Cardiac fibroblast (primary cell): Measurements from ENCODE around the gene NAT16.

Experiments
- DNase-seq, 2 donors: peaks; one replicate each; pipeline versions ENCODE4 v3.0.0 to v3.0.0-alpha.2; 2010; ENCODE audit warnings: low read depth in 2 of 2
- H3K4me3 ChIP-seq, 2 donors: replicated peaks in 1 of 2; 1 replicate in 1 of 2; 2 replicates in 1 of 2; pipeline ENCODE4 v1.5.1; 2011; ENCODE audit warnings: low read depth in 2 of 2, low read length in 2 of 2, mild to moderate bottlenecking in 2 of 2, moderate library complexity in 1 of 2
- TF ChIP-seq, protein P1 (sequence below): IDR thresholded peaks from one replicate; pipeline ENCODE4 v1.5.1; 2011; ENCODE audit warnings: low read depth, mild to moderate bottlenecking, low read length, inconsistent platforms

Gene NAT16

DNA sequence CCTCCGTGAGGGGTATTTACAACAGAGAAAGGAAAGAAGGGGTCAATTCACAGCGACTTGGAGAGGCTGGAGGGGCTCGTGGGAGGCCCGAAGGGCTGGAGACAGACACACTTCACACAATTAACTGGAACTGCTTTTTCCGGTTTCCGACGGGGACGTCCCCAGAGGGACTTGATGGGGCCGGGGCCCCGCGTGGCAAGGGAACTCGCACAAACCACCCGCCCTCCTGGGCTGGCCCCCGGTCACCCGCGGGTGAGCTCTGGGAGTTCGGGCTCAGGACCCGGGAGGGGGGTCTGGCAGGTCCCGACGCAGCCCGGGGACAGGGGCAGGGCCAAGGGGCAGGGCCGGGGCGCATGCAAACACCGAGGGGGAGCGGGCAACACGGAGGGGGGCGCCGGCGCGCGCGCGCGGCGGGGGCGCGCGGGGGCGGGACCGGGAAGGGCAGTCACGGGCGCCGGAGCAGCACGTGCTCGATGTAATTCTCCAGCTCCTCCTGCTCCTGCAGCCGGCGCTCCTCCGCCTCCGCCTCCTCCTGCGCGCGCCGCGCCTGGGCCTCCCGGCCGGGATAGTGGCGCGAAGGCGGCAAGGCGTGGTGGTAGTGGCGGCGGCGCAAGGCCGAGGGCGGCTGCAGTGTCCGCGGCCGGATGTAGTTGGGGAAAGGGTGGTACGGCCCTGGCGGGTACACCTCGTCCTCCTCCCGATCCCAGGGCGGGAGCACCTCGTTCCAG, 17.4 kb downstream of the NAT16 start:
- TF ChIP-seq, protein P1, sequence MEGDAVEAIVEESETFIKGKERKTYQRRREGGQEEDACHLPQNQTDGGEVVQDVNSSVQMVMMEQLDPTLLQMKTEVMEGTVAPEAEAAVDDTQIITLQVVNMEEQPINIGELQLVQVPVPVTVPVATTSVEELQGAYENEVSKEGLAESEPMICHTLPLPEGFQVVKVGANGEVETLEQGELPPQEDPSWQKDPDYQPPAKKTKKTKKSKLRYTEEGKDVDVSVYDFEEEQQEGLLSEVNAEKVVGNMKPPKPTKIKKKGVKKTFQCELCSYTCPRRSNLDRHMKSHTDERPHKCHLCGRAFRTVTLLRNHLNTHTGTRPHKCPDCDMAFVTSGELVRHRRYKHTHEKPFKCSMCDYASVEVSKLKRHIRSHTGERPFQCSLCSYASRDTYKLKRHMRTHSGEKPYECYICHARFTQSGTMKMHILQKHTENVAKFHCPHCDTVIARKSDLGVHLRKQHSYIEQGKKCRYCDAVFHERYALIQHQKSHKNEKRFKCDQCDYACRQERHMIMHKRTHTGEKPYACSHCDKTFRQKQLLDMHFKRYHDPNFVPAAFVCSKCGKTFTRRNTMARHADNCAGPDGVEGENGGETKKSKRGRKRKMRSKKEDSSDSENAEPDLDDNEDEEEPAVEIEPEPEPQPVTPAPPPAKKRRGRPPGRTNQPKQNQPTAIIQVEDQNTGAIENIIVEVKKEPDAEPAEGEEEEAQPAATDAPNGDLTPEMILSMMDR, result no peak
- peak; percentile 44 to 57 for DNase-seq
- H3K4me3 ChIP-seq, result peak overlapping the region; percentile 27 to 28

DNA sequence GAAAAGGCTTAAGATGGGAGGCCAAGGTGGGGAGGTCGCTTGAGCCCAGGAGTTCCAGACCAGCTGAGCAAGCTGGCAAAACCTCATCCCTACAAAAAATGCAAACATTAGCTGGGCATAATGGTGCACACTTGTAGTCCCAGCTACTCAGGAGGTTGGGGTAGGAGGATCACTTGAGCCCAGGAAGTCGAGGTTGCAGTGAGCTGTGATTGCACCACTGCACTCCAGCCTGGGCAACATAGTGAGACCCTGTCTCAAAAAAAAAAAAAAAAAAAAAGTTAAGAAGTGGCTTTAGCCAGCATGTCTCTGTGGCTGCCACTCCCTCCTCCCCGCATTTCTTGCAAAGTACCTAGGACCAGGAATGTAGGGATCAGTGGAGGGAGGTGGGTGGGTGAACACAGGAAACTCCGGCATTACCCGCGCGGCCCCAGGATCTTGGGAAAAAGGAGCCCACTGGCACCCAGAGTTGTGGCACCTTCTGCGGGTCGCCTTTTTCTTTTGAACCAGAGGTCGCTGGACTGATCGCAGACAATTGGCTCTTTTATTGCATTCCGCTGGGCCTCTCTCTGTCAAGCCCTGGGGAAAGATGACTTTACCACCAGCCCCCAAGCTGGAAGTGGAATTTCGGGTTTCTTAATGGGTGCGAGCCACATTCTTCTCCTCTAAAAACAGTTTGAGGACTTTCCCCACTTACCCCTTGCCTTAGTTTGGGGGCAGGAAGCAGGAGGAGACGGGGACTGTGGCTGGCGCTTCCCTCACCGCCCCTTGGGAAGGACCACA, 18.2 kb downstream of the NAT16 start:
- no peak for DNase-seq
- TF ChIP-seq, protein P1, result no peak
- no peak overlapping the region for H3K4me3 ChIP-seq

DNA sequence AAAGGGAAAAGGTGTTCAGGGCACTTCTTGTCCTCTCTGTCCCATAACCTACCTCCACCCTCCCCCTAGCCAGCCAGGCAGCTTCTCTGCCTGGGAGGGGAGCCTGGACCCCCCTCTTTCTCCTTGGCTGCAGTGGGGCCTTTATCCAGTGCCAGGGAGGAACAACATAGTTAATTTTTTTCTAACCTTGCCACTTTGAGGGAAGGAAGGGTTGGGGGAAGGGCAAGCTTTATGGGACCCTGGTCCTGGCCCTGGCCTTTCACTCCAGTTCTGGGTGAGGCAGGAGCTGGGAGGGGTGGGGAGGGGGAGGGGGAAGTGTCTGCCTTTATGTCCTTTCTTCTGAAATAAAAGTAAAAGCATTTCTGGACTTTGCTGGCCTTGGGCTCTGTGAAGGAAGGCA, 19.2 kb downstream of the NAT16 start:
- TF ChIP-seq, protein P1, result no peak
- no peak for DNase-seq
- no peak overlapping the region for H3K4me3 ChIP-seq

DNA sequence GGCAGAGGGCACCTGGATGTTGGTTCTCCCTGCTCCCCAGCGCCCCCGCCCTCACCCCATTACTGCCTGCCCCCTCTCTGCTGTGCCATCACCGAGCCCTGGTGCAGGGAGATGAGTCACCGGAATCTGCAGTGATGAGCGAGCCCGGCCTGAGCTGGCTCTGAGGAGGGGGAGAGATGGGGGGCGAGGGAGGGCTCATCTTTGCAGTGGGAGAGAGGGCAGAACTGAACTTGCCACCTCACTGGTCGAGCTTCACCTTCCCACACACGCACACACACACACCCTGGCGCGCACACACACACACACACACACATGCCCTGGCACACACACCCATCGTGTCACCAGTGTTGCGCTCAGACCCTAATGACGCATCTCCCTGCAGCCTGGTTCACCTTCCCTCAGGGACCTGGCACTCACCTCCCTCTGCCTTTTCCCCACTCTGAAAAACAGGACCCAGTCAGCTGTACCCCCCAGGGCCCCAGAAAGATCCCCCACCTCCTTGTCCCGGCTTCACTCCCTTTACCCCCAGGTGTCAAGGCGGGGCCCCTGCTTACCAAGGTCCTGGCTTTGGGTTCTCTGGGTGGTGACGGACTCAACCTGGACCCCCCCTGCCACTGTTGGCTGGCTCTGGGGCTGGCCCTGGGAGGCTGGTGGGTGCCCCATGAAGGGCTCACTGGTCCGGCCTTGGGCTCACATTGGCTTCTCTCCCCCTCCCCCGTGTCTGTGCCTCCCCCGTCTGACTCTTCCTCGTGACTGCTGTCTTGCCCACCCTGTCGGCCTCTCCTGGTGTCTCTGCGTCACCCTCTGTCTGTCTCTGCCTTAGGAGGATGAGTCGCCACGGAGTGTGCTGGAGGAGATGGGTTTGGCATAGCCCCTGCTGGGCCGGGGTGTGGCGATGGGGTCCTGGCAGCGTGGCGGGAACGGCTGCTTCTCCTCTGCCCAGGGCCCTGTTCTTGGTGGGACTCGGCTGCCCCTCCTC, 20.1 kb downstream of the NAT16 start:
- peak; percentile 27 to 28 for DNase-seq
- TF ChIP-seq, protein P1, result no peak
- H3K4me3 ChIP-seq, result no peak overlapping the region

DNA sequence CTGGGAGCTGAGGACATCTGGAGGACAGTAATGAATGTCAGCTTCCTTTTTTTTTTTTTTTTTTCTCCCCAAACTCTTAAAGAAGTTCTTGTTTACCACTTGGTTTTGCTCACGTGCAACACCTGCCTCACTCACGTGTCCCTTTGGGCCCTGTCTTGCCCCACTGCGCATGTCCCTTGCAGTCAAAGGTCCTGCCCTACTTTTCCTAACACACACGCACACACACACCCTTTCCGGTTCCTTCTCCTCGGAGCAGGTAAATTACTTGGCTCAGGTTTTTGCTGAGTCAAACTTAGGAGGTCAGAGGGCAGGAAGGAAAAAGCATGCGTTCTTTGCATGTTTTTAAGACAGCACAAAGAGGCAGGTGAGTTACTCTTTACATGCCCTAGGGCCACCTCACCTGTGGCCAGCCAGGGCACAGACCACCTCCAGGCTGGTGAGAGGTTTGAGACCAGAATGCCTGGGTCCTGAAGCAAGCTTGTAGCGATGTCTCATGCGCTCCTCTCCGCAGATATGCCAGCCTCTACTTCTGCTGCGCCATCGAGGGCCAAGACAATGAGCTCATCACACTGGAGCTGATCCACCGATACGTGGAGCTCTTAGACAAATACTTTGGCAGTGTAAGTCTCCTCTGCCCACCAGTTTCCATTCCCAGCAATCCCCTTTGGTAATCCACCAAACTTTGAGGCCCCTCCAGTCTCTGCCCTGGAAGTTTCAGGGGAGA, 23.1 kb downstream of the NAT16 start:
- no peak for DNase-seq
- H3K4me3 ChIP-seq, result no peak overlapping the region
- TF ChIP-seq, protein P1, result no peak

DNA sequence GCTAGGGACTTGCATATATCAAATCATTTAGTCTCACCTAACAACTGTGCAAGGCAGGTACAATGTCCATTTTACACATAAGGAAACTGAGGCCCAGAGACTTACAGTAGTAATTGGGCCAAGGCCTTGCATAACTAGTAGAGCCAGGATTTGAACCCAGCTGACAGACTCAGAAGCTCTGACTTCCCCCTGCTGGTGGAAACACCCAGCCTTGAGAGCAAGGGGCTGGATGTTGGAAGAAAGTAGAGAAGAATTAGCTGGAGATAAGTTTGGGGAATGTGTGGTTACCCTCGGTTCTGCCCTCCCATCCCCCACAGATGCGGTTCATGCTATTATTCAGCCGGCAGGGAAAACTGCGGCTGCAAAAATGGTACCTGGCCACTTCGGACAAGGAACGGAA, 23.8 kb downstream of the NAT16 start:
- TF ChIP-seq, protein P1, result peak; percentile 28
- DNase-seq, result peak in 1 of 2 donors; percentile 16
- H3K4me3 ChIP-seq, result no peak overlapping the region
